Ovary (tissue), 9 donors: ENCODE measurements around the gene ZNF385A. TPM values are rescaled to one million over a fixed set of nuclear protein-coding genes. Genes with fewer than 3 reads are reported as not detected.

ENCODE experiments used
- DNase-seq, 5 donors: peaks; one replicate each; pipeline ENCODE4 v3.0.0-alpha.2; 2019 to 2020
- H3K27ac ChIP-seq, 2 donors: fragments of 200-600 bp; one replicate each; pipeline versions ENCODE4 v1.5.1 to v1.8.0; 2019 to 2022
- H3K27me3 ChIP-seq: fragments of 200-600 bp; one replicate; pipeline ENCODE4 v1.8.0; 2022
- H3K36me3 ChIP-seq: fragments of 200-600 bp; sonication (generic); one replicate; pipeline ENCODE4 v1.5.1; 2019
- H3K4me1 ChIP-seq: one replicate; pipeline ENCODE4 v1.8.1; 2013; ENCODE audit warnings: mild to moderate bottlenecking, moderate library complexity; ENCODE audit not compliant: insufficient read depth
- H3K4me3 ChIP-seq: fragments of 200-600 bp; sonication (generic); one replicate; pipeline ENCODE4 v1.5.1; 2017
- H3K9me3 ChIP-seq, 2 donors: fragments of 200-600 bp in 1 of 2; sonication (generic) in 1 of 2; one replicate each; pipeline versions ENCODE4 v1.5.1 to v1.8.1; 2013 to 2019; ENCODE audit warnings: mild to moderate bottlenecking in 1 of 2, moderate library complexity in 1 of 2
- EP300 ChIP-seq: sonication (generic); formaldehyde crosslinking; IDR thresholded peaks from one replicate; pipeline ENCODE4 v1.6.1; 2017; ENCODE audit warnings: antibody characterized with exemption
- POLR2A ChIP-seq: fragments of 450-650 bp; IDR thresholded peaks from one replicate; pipeline ENCODE4 v1.6.1; 2017; ENCODE audit warnings: antibody characterized with exemption, mild to moderate bottlenecking, moderate library complexity
- WGBS, 3 donors: extraction: QIAGEN DNeasy Blood & Tissue Kit in 1 of 3; methylation state at CpG; one replicate each; pipeline versions ENCODE4 v1.1.5 to v1.1.7; 2013 to 2017; 5-methylcytosine and 5-hydroxymethylcytosine counted together
- intact Hi-C, 4 donors: fragments of 100-400 bp; cut with DNase I; formaldehyde crosslinking; loops; one replicate each; pipeline versions ENCODE4 v1.11.0 to v1.15.1; 2022 to 2023
- polyA plus RNA-seq, 2 donors: library from polyadenylated mRNA; stranded (reverse); fragments of 200-250 nt in 1 of 2; fragments of 350-450 nt in 1 of 2; fragmentation: Illumina TruSeq in 1 of 2; extraction: RNeasy Lipid Tissue Mini Kit (QIAGEN cat#74804) in 1 of 2; gene quantifications; one replicate each; pipeline ENCODE4 v1.2.3, GENCODE V29; 2013 to 2014
- total RNA-seq, 7 donors: library from RNA; depleted of rRNA in 2 of 7; stranded (reverse); fragments of >200 nt in 2 of 7; fragmentation: NEBNext Ultra II Directional in 3 of 7; extraction: Animal tissue kit (Norgen Biotek cat#: 25700) in 3 of 7; gene quantifications; one replicate each; pipeline versions ENCODE4 v1.1.0 to v1.2.4, GENCODE V29; 2016 to 2023
- TF ChIP-seq, protein P1 (sequence below), 3 donors: fragments of 450-650 bp in 2 of 3; fragments of 200-600 bp in 1 of 3; IDR thresholded peaks; one replicate each; pipeline versions ENCODE4 v1.5.1 to v1.8.0; 2016 to 2022; ENCODE audit warnings: antibody characterized with exemption in 3 of 3, mild to moderate bottlenecking in 1 of 3
- donor health status: DM: no; HTN: no; CAD: no; lungs with moderate emphysema.
- donor health status: DM: no; HTN: no; CAD: no.
- donor health status: Bipolar disorder and iron deficiency.
- donor health status: DM: yes; HTN: yes; CAD: no.
- donor health status: DM: no; HTN: no; CAD: no.
- donor health status: DM: yes; HTN: yes; CAD: no.

Gene ZNF385A
- total and polyA plus RNA-seq, 9 donors = 3.6 to 30.5 (median 6.0) TPM

DNA sequence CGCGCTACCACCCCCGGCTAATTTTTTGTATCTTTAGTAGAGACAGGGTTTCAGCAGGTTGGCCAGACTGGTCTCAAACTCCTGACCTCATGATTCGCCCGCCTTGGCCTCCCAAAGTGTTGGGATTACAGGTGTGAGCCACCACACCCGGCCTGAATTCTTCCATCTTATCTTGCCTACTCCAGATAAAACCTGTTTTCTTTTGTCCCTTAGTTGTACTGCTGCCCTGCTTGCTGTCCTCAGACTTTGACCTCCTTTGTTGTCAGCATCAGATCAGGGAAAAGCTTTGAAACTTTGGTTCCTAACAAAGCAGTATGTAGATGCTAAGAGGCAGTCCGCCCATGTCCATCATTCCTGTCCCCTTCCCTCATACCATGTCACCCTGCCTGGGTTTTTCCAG lies 43.7 kb downstream of the ZNF385A start:
- no peak for DNase-seq

DNA sequence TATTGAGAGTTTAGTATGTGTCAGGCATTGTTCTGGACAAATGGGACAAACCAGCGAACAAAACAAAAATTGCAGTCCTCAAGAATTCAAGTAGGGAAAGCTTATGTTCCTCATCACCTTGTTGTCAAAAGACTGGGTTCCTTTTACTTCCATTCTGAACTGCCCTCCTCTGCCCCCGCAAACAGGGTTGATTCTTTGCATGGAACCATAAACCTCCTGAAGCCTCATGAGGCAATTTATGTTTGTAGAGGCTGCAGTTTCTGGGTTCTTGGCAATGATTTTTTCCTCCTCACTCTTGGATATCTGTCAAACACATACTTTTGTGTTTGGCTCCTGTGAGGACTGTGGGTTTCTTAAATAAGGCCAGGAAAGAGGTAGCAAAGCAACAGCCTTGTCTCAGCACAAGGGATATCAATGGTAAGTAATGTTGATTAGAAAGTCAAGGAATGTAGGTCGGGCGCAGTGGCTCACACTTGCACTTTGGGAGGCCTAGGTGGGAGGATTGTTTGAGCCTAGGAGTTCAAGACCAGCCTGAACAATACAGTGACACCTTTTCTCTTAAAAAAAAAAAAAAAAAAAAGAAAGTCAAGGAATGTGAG lies 45.7 kb downstream of the ZNF385A start:
- H3K27ac ChIP-seq = no peak overlapping the region
- no peak for DNase-seq
- intact Hi-C loops = no loop called here

More for the DNA sequence above, 43.7 kb downstream of the ZNF385A start:
- Histone ChIP-seq H3K4me3 (no peak overlapping the region), H3K27ac (no peak overlapping the region), H3K4me1 (peaks cover 5% of the 10 kb centered on the region), H3K9me3 (no peaks in the 10 kb centered on the region), H3K27me3 (no peaks in the 10 kb centered on the region), H3K36me3 (no peaks in the 10 kb centered on the region)
- TF ChIP-seq POLR2A (no peak), EP300 (no peak)
- TF ChIP-seq, protein P1, sequence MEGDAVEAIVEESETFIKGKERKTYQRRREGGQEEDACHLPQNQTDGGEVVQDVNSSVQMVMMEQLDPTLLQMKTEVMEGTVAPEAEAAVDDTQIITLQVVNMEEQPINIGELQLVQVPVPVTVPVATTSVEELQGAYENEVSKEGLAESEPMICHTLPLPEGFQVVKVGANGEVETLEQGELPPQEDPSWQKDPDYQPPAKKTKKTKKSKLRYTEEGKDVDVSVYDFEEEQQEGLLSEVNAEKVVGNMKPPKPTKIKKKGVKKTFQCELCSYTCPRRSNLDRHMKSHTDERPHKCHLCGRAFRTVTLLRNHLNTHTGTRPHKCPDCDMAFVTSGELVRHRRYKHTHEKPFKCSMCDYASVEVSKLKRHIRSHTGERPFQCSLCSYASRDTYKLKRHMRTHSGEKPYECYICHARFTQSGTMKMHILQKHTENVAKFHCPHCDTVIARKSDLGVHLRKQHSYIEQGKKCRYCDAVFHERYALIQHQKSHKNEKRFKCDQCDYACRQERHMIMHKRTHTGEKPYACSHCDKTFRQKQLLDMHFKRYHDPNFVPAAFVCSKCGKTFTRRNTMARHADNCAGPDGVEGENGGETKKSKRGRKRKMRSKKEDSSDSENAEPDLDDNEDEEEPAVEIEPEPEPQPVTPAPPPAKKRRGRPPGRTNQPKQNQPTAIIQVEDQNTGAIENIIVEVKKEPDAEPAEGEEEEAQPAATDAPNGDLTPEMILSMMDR (IDR thresholded peaks at IDR 0.05) = no peak
- intact Hi-C loops = no loop called here
- 72 to 80% (median 72%) methylated on average over 7 of the region's 7 CpGs for WGBS, 3 donors

DNA sequence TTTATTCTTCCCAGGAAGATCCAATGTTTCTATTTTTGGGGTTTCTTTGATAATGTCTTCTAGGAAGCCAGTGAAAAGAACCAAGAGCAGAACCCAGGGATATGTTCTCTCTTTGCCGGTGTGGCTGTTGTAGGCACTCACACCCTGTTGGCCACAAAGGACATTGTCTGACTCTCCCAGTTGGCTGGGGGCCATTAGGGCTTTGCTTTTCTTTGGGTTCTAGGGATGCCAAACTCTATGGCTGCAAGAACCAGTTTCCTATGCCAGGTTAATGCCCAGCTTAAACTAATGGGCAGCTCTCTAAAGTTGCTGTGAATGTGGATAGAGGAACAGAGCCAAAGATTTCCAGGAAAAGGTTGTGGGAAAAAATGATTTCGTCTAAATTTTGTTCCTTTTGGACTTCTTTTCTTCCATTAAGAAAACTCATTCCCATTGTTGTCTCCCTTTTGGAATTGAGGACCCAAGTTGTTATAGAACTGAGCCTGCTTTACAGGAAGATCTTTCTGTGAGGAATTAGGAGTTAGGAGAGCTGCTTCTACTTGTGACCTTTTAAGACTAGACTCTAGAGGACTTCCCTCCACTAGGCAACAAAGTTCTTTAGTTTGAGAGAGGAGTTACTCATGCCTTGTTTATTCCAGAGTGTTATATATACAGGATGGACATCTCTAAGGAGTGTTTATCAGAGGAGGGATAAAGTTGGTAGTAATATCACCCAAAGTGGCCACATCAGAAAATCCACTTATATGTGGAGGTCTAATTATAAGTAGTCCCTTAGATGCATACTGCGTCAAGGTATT lies 46.5 kb downstream of the ZNF385A start:
- Histone ChIP-seq H3K4me1 (peaks cover 5% of the 10 kb centered on the region), H3K27ac (peak overlapping the region in 1 of 2 donors; percentile 7), H3K9me3 (no peaks in the 10 kb centered on the region), H3K4me3 (no peak overlapping the region), H3K36me3 (no peaks in the 10 kb centered on the region), H3K27me3 (no peaks in the 10 kb centered on the region)
- intact Hi-C loops = no loop called here
- no peak for TF ChIP-seq EP300
- TF ChIP-seq POLR2A = no peak
- TF ChIP-seq, protein P1 (IDR thresholded peaks at IDR 0.05) = no peak
- no peak for DNase-seq
- WGBS, 3 donors = 40 to 50% (median 48%) methylated on average over 3 of the region's 3 CpGs

More for the DNA sequence above, 45.7 kb downstream of the ZNF385A start:
- peaks cover 5% of the 10 kb centered on the region for H3K4me1 ChIP-seq
- 28 to 41% (median 32%) methylated on average over 4 of the region's 4 CpGs for WGBS, 3 donors
- H3K4me3 ChIP-seq = no peak overlapping the region
- no peaks in the 10 kb centered on the region for H3K27me3 ChIP-seq
- H3K36me3 ChIP-seq = no peaks in the 10 kb centered on the region
- no peaks in the 10 kb centered on the region for H3K9me3 ChIP-seq
- TF ChIP-seq, protein P1 (IDR thresholded peaks at IDR 0.05) = no peak
- TF ChIP-seq POLR2A (no peak), EP300 (no peak)

DNA sequence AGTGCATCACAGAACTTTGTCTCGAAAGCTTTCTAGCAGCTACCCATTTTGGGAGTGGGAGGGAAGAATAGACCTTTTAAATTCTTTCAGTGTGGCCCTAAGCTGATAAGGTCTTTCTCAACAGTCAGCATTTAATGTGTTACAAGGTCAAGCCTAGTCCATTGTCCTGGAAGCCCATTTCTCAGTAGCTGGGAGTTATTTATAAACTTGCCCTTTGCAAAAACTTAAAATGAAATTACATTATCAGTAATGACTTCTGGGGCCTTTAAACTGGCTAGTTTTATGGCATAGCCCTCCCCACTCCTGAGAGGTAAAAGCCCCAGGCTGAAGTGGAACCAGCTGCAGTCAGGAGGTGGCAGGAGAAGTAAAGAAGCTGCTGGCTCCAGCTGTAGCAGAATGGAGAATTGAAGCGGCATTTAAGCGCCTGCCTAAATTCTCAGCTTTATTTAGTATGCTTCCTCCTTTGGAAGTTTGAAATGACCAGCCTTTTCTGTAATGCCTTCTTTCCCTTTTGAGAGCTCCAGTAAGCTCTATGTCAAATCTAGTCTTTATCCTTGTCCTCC lies 47.2 kb downstream of the ZNF385A start:
- Histone ChIP-seq H3K27me3 (no peaks in the 10 kb centered on the region), H3K9me3 (no peaks in the 10 kb centered on the region), H3K4me1 (peaks cover 5% of the 10 kb centered on the region), H3K27ac (peak overlapping the region in 1 of 2 donors; percentile 7), H3K36me3 (no peaks in the 10 kb centered on the region), H3K4me3 (no peak overlapping the region)
- WGBS, 3 donors = 7 to 15% (median 11%) methylated on average over 3 of the region's 3 CpGs
- no peak for DNase-seq
- TF ChIP-seq, protein P1 (IDR thresholded peaks at IDR 0.05) = no peak
- TF ChIP-seq POLR2A (no peak), EP300 (no peak)
- intact Hi-C loops = no loop called here
